DMS79 (cell line): Measurements from ENCODE around the gene DHRS7C.

Experiments
- DNase-seq: peaks from one replicate; lab custom pipeline; 2025; lab: John Stamatoyannopoulos, UW

Gene DHRS7C

DNA sequence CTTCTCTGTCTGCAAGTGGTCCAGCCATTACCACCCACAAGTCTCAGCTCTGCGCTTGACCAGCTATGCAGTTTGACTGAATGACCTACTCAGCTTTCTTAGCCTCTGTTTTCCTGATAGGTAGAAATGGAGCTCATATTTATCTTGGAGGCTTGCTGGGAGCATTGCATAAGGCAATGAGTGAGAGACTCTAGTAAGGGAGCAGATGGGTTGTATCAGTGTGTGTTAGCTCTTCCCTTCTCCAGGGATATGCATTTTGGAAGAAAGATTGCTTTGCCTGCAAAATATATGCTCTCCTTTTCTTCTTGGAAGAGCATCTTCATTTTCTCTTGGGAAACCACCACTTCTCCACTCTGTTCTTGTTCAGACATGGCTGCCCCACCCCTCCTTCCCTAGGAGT lies 26.1 kb downstream of the DHRS7C start:
- no peak for DNase-seq

GRCh38 chr17:9763643-9764042 lies 27.7 kb downstream of the DHRS7C start:
- DNase-seq, result no peak

GRCh38 chr17:9760266-9760665 lies 31.1 kb downstream of the DHRS7C start:
- DNase-seq, result no peak

GRCh38 chr17:9755083-9755482 lies 36.3 kb downstream of the DHRS7C start:
- no peak for DNase-seq

- DNase-seq, result no peak
Measured at GRCh38 chr17:9750524-9750923, 40.9 kb downstream of the DHRS7C start.

- no peak for DNase-seq
Measured at GRCh38 chr17:9729735-9730420, 61.5 kb downstream of the DHRS7C start.

DNA sequence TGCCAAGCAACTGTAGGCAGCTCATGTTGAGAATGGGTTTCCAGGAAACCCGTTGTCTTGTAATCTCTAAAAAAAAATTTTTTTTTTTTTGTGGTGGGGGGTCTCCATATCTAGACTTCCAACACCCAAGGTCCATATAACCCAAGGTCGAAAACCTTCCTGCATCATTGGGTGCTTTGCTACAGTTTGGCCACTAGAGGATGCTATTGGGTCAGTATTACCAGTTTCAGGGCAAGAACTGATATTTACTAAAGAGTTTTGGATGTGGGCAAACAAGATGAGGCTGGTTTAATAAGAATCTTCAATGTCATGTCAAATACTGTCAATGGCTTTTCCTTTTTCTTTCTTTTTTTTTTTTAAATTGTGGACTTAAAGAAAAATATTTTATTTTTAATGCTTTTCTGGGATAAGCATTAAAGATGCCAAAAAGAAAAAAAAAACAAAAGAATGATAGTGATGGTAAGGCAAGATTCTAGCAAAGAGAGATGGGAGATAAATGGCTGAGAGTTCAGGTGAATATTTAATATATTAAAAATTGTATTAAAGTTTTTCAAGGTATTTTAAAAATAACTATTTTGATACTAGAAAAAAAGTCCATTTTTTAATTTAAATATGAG lies 62.2 kb downstream of the DHRS7C start:
- no peak for DNase-seq

DNA sequence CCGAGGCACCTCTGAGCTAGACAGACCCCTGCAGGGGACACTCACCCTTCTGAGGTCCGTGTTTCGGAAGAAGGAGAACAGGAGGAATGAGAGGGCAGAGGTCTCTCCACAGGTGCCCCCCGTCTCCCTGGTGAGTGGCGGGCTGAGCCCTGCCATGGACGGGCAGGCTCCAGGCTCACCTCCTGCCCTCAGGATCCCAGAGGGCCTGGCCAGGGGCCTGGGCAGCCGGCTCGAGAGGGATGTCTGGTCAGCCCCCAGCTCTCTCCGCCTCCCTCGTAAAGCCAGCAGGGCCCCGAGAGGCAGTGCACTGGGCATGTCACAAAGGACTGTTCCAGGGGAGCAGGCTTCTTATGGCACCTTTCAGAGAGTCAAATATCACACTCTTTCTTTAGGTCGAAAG lies 62.8 kb downstream of the DHRS7C start:
- DNase-seq, result no peak

DNA sequence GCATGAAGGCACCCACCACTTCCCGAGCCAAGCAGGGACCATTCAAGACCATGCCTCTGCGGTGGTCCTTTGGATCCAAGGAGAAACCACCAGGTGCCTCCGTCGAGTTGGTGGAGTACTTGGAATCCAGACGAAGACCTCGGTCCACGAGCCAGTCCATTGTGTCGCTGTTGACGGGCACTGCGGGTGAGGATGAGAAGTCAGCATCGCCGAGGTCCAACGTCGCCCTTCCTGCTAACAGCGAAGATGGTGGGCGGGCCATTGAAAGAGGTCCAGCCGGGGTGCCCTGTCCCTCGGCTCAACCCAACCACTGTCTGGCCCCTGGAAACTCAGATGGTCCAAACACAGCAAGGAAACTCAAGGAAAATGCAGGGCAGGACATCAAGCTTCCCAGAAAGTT lies 63.4 kb downstream of the DHRS7C start:
- DNase-seq, result no peak

DNA sequence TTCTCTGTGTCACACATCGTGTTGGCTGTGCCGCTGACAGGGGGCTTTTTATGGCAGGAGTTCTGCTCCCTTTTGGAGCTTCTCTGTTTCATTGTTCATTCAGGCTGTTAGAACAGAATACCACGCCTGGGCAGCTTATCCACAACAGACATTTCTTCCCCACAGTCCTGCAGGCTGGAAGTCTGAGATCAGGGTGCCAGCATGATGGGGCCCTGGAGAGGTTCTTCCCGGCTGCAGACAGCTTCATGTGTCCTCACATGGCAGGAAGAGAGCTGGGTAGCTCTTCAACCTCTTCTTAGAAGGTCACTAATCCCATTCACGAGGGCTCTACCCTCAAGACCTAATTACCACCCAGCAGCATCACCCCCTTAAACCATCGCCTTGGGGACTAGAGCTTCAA lies 65.1 kb downstream of the DHRS7C start:
- DNase-seq, result no peak

DNA sequence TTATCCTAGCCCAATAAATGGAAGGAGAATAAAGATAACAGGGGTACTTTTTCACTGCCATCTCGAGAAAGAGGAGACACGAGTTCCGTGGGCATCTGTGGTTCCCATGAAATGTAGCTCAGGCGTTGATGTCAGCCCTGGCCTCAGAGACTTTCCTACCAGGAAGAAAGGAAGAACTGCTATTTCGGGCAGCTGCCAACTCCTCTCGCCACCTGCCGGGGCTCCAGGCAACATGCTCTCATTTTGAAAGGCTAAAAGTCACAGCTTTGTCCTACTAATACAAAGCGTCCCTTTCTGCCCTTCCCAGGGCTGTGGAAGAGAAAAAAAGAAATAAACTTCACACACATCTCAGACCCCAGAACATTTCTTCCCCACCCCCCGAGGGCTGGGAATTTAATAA lies 65.8 kb downstream of the DHRS7C start:
- DNase-seq, result no peak
